Sigmoid colon (tissue), 7 donors: ENCODE data around the gene TBX3. TPM values are rescaled to one million over a fixed set of nuclear protein-coding genes. Genes with fewer than 3 reads are reported as not detected.

Source experiments
- DNase-seq: peaks from one replicate; pipeline ENCODE4 v3.0.0-alpha.2; 2019
- H3K27ac ChIP-seq, 4 donors: fragments of 200-600 bp; sonication (generic); one replicate each; pipeline ENCODE4 v1.5.1; 2016 to 2019; ENCODE audit warnings: mild to moderate bottlenecking in 1 of 4
- H3K27me3 ChIP-seq, 3 donors: fragments of 200-600 bp; sonication (generic); one replicate each; pipeline ENCODE4 v1.5.1; 2019; ENCODE audit warnings: mild to moderate bottlenecking in 1 of 3
- H3K36me3 ChIP-seq, 4 donors: fragments of 200-600 bp; sonication (generic); one replicate each; pipeline ENCODE4 v1.5.1; 2016 to 2019
- H3K4me1 ChIP-seq, 4 donors: fragments of 200-600 bp; sonication (generic); one replicate each; pipeline ENCODE4 v1.5.1; 2017 to 2019
- H3K4me3 ChIP-seq, 4 donors: fragments of 200-600 bp; sonication (generic); one replicate each; pipeline ENCODE4 v1.5.1; 2017 to 2019; ENCODE audit warnings: mild to moderate bottlenecking in 2 of 4, moderate library complexity in 1 of 4
- H3K9me3 ChIP-seq, 4 donors: fragments of 200-600 bp in 3 of 4; sonication (generic) in 3 of 4; one replicate each; pipeline versions ENCODE4 v1.5.1 to v1.6.1; 2013 to 2019
- CTCF ChIP-seq, 4 experiments: fragments of 450-650 bp in 3 of 4; fragments of 200-600 bp in 1 of 4; IDR thresholded peaks; one replicate each; pipeline ENCODE4 v1.5.1; 2016 to 2019; ENCODE audit warnings: antibody characterized with exemption in 4 of 4, mild to moderate bottlenecking in 3 of 4, moderate library complexity in 2 of 4
- EP300 ChIP-seq, 4 donors: sonication (generic); formaldehyde crosslinking; IDR thresholded peaks; one replicate each; pipeline ENCODE4 v1.6.1; 2017; ENCODE audit warnings: antibody characterized with exemption in 4 of 4
- POLR2A ChIP-seq, 2 donors: fragments of 450-650 bp; IDR thresholded peaks; one replicate each; pipeline ENCODE4 v1.6.1; 2016; ENCODE audit warnings: antibody characterized with exemption in 2 of 2, mild to moderate bottlenecking in 2 of 2, moderate library complexity in 2 of 2
- POLR2AphosphoS5 ChIP-seq, 4 donors: sonication (generic); formaldehyde crosslinking; IDR thresholded peaks; one replicate each; pipeline ENCODE4 v1.6.1; 2017; ENCODE audit warnings: antibody characterized with exemption in 4 of 4
- WGBS, 2 donors: extraction: QIAGEN DNeasy Blood & Tissue Kit; methylation state at CpG; one replicate each; pipeline ENCODE4 v1.1.7; 2013; 5-methylcytosine and 5-hydroxymethylcytosine counted together
- intact Hi-C: fragments of 100-400 bp; cut with DNase I; formaldehyde crosslinking; loops from one replicate; pipeline ENCODE4 v1.15.1; 2023
- polyA plus RNA-seq, 3 donors: library from polyadenylated mRNA; stranded (reverse); fragments of 200-250 nt; gene quantifications; one replicate each; pipeline ENCODE4 v1.2.3, GENCODE V29; 2013
- total RNA-seq, 4 donors: library from RNA; depleted of rRNA; stranded (reverse); fragments of >200 nt; gene quantifications; one replicate each; pipeline ENCODE4 v1.1.0, GENCODE V29; 2016
- donor health status: healthy with polysubstance abuse.
- donor health status: Bipolar disorder and iron deficiency.
- donor health status: healthy.

The TBX3 gene
- total and polyA plus RNA-seq, 7 donors = 2.3 to 9.7 (median 6.2) TPM

- intact Hi-C loops = no loop called here
- Histone ChIP-seq H3K27ac (no peak overlapping the region), H3K4me3 (no peak overlapping the region), H3K4me1 (no peaks in the 10 kb centered on the region), H3K9me3 (no peaks in the 10 kb centered on the region), H3K27me3 (peaks cover 0 to 3% (median 0%) of the 10 kb centered on the region in 3 donors), H3K36me3 (no peaks in the 10 kb centered on the region)
- no peak for DNase-seq
- WGBS, 2 donors = 71 to 74% methylated on average over 7 of the region's 7 CpGs
- TF ChIP-seq POLR2A (IDR thresholded peaks at IDR 0.05) = no peak
- TF ChIP-seq CTCF (IDR thresholded peaks at IDR 0.05) = no peak
- no peak for TF ChIP-seq POLR2AphosphoS5 (IDR thresholded peaks at IDR 0.05)
- TF ChIP-seq EP300 (IDR thresholded peaks at IDR 0.05) = no peak
These were observed 37.3 kb upstream of the TBX3 start for GRCh38 chr12:114721266-114721665.

- Histone ChIP-seq H3K9me3 (peaks cover 0 to 3% (median 0%) of the 10 kb centered on the region in 4 donors), H3K36me3 (no peaks in the 10 kb centered on the region), H3K4me1 (no peaks in the 10 kb centered on the region), H3K27me3 (peaks cover 0 to 54% (median 8%) of the 10 kb centered on the region in 3 donors), H3K4me3 (no peak overlapping the region), H3K27ac (no peak overlapping the region)
- TF ChIP-seq POLR2AphosphoS5 (IDR thresholded peaks at IDR 0.05) (no peak), EP300 (IDR thresholded peaks at IDR 0.05) (no peak), CTCF (IDR thresholded peaks at IDR 0.05) (no peak), POLR2A (IDR thresholded peaks at IDR 0.05) (no peak)
- WGBS, 2 donors = 93% methylated on average over 9 of the region's 9 CpGs
- DNase-seq = no peak
- intact Hi-C loops = no loop called here
These were observed 29.7 kb upstream of the TBX3 start for GRCh38 chr12:114713466-114714215.

- Histone ChIP-seq H3K9me3 (peaks cover 0 to 3% (median 0%) of the 10 kb centered on the region in 4 donors), H3K36me3 (no peaks in the 10 kb centered on the region), H3K4me1 (no peaks in the 10 kb centered on the region), H3K4me3 (no peak overlapping the region), H3K27ac (no peak overlapping the region), H3K27me3 (peaks cover 0 to 52% (median 8%) of the 10 kb centered on the region in 3 donors)
- intact Hi-C loops = no loop called here
- TF ChIP-seq POLR2AphosphoS5 (IDR thresholded peaks at IDR 0.05) = no peak
- TF ChIP-seq EP300 (IDR thresholded peaks at IDR 0.05) = no peak
- no peak for TF ChIP-seq POLR2A (IDR thresholded peaks at IDR 0.05)
- no peak for TF ChIP-seq CTCF (IDR thresholded peaks at IDR 0.05)
- WGBS, 2 donors = 13 to 19% methylated on average over 4 of the region's 4 CpGs
- DNase-seq = no peak
These were observed 27.7 kb upstream of the TBX3 start for GRCh38 chr12:114711689-114712152.

GRCh38 chr12:114710151-114710550 lies 26.2 kb upstream of the TBX3 start:
- Histone ChIP-seq H3K4me3 (no peak overlapping the region), H3K27me3 (peaks cover 0 to 55% (median 8%) of the 10 kb centered on the region in 3 donors), H3K9me3 (peaks cover 0 to 3% (median 0%) of the 10 kb centered on the region in 4 donors), H3K27ac (no peak overlapping the region), H3K4me1 (no peaks in the 10 kb centered on the region), H3K36me3 (no peaks in the 10 kb centered on the region)
- 42 to 78% methylated on average over 7 of the region's 7 CpGs for WGBS, 2 donors
- intact Hi-C loops = no loop called here
- TF ChIP-seq POLR2AphosphoS5 (IDR thresholded peaks at IDR 0.05) = no peak
- no peak for TF ChIP-seq EP300 (IDR thresholded peaks at IDR 0.05)
- no peak for TF ChIP-seq POLR2A (IDR thresholded peaks at IDR 0.05)
- TF ChIP-seq CTCF (IDR thresholded peaks at IDR 0.05) = no peak
- DNase-seq = no peak
